HG03521 (cell line): ENCODE data around the gene KLRK1.
"Not testable (repeated sequence)": the region's sequence is repeated elsewhere in the genome, so short reads cannot be mapped to it uniquely, and the experiment has no call there.

ENCODE experiments used
- ATAC-seq: cut with Tn5 transposase; IDR thresholded peaks from one replicate; pipeline ENCODE4 v1.9.1; 2021; ENCODE audit warnings: mild to moderate bottlenecking, moderate library complexity; ENCODE audit not compliant: unreplicated experiment

Gene KLRK1

DNA sequence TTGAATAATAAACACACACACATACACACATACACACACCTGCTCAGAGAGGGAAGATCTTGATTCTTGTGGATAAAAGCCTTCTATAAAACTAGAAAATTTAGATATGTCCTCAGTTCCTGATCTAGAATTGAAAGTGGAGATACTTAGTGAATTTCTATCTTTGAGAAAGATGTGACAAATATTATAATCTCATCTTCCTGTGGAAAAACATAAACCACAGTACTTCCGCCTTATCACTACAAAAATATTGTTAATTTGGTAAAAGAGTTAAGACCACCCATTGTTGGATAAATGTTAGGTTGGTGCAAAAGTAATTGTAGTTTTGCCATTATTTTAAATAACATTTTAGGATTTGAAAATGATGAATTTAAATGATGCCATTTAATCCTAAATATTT is at the start of gene KLRK1:
TSS of gene KLRK1 (minus strand) at position 138 of the 400 bp plus-strand sequence. CDS start 1,231 bp downstream, outside the sequence.
- no peak for ATAC-seq

DNA sequence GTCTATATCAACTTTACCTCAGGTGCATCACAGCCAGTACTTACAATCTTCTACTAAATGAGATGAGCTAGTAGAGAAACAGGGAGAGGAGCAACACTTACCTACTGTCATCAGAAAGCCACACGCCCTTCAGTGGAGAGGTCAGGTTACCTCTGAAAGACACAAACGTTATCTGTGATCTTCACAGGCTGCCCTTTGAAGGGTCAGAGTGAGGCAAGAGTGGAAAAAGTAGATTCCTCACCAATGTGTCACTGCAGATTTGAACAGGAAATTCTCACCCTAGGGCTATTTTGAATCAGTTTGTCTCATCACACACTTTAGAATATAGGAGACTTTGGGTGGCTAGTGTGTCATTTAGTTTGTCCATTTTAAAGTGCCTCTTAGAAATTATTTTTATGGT is 47.8 kb upstream of the KLRK1 start:
- ATAC-seq: not testable (repeated sequence)

DNA sequence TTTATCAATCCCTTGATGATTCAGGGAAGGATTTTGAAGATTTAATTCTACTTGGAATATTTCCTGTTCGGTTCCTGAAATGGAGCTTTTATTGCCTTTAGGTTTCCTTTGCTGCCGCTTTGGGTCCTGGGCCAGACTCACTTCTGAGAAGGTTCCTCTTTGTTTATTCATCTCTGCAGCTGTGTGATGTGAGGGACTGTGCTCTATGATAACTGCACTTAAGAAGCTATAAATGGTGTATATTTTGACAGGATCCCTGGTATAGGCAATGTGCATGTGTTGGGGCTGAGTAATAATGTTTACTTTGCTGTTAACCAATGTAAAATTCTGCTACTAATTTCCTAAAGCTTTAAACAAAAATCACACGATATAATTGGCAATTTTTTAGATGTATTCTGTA is 46.0 kb upstream of the KLRK1 start, which contains the start of gene KLRC2:
TSS of gene KLRC2 (minus strand) at position 195 of the 400 bp plus-strand sequence. CDS start at position 171, 24 bp downstream.
- not testable (repeated sequence) for ATAC-seq

DNA sequence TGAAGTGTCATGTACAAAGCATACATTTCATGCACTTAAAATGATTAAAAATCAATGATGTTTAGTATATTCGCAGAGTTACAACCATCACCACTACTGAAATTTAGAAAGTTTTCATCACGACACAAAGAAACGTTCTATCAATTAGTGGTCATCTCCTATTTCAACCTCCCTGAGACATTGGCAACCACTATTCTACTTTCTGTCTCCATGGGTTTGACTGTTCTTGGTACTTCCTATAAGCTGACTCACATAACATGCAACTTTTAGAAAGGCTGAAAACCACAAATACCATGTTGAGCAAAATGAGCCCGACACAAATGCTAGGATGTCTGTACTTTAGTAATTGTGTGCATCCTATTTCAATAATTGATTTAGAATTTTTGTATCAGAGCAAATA is 40.8 kb upstream of the KLRK1 start:
- ATAC-seq: not testable (repeated sequence)

DNA sequence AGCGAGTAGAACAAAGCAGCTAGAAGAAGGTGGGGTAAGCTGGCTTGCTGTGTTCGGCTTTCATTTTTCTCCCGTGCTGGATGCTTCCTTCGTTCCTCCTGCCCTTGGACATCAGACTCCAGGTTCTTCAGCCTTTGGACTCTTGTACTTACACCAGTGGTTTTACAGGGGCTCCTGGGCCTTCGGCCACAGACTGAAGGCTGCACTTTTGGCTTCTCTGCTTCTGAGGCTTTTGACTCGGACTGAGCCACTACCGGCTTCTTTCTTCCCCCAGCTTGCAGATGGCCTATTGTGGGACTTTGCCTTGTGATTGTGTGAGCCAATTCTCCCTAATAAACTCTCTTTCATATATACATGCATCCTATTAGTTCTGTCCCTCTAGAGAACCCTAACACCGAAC is 36.1 kb upstream of the KLRK1 start:
- ATAC-seq: not testable (repeated sequence)

- ATAC-seq: not testable (repeated sequence)
These were observed 34.5 kb upstream of the KLRK1 start for GRCh38 chr12:10424260-10424899.

- not testable (repeated sequence) for ATAC-seq
These were observed 32.3 kb upstream of the KLRK1 start for GRCh38 chr12:10422159-10422558.

- not testable (repeated sequence) for ATAC-seq
These were observed 30.5 kb upstream of the KLRK1 start, which contains the start of gene KLRC3 for GRCh38 chr12:10420334-10420733. TSS of gene KLRC3 (minus strand) at chr12:10420595. CDS start at chr12:10420550, 45 bp downstream.

DNA sequence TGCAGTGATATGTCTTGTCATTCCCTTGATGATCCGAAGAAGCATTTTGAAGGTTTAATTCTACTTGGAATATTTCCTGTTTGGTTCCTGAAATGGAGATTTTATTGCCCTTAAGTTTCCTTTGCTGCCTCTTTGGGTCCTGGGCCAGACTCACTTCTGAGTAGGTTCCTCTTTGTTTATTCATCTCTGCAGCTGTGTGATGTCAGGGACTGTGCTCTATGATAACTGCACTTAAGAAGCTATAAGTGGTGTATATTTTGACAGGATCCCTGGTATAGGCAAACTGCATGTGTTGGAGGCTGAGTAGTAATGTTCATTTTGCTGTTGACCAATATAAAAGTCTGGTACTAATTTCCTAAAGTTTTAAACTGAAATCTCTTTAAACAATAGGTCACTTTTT is 19.6 kb upstream of the KLRK1 start, which contains the start of gene KLRC4:
TSS of gene KLRC4 (minus strand) at position 366 of the 400 bp plus-strand sequence. CDS start at position 184, 182 bp downstream.
- no peak for ATAC-seq

- ATAC-seq: no peak
These were observed 19.0 kb upstream of the KLRK1 start for GRCh38 chr12:10408842-10409241.

- ATAC-seq: no peak
These were observed 16.9 kb upstream of the KLRK1 start for GRCh38 chr12:10406725-10407124.

DNA sequence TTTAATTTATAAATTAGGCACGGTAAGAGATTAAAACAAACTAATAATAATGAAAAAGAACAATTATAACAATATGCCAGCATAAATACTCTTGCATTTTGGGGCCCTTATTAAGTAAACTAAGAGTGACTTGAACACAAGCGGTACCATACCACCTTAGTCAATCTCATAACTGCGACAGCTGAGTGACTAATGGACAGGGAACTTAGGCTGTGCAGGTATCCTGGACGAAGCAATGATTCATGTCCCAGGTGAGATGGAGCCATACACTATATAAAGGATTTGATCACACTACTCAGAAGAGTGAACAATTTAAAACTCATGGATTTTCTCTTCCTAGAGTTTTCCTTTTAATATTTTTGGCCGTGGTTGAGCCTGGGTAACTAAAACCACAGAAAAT is 15.5 kb upstream of the KLRK1 start:
- no peak for ATAC-seq

DNA sequence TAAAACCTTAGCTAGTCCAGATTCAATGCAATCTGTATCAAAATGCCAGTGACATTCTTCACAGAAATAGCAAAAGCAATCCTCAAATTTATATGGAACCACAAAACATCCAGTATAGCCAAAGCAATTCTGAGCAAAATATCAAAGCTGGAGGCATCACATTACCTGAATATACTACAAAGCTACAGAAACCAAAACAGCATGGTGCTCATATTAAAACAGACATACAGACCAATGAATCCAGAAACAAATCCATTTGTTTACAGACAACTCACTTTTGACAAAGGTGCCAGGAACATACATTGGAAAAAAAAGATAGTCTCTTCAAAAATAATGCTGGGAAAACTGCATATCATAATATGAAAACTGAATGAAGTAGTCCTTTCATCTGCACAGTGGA is 15.0 kb upstream of the KLRK1 start:
- no peak for ATAC-seq

DNA sequence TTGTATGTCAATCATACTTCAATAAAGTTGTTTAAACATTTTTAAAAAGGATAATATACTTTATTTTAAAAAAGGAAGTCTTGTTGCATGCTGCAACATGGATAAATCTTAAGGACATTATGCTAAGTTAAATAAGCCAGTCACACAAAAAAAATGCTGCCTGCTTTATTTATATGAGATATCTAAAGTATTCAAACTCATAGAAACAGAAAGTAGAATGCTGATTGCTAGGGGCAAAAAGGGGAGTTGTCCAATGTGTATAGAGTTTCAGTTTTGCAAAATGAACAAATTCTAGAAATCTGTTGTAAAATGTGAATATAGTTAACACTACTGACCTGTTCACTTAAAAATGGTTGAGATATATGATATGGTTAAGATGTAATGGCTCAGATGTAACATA is 11.0 kb upstream of the KLRK1 start:
- no peak for ATAC-seq

DNA sequence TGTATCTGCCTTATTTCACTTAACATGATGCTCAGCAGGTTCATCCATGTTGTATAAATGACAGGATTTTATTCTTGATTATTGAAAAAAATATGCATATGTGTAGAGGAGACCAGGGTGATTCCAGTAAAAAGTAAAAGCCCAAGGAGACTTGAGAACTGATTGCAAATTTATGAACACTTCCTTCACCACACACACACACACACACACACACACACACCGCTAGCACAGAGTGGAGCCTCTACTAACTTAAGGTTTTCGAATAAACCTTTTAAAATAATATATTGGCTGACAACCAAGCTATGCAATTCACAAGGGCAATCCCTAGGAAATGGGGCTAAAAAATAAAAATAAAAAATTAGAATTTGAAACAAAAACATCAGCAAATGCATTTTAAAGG is 8.3 kb upstream of the KLRK1 start:
- no peak for ATAC-seq

DNA sequence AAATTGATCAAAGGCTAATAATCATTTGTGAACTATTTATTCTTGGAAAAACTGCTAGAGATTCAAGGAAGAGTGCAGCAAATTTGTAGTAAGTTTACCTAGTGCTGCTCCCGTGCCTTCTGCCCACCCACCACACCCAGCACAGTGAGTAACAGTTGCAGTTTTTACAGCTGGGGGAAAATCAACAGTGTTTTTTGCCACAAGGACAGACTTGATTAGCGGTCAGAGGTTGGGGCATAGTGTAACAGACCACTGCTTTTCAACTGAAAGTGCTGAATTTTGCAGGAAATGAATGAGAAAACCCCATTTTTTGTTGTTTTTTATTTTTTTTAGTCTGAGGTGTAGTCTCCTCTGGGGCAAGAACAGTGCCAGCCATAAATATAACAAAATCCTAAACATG is 7.5 kb upstream of the KLRK1 start:
- ATAC-seq: no peak

GRCh38 chr12:10396176-10396575 is 6.3 kb upstream of the KLRK1 start:
- not testable (repeated sequence) for ATAC-seq

DNA sequence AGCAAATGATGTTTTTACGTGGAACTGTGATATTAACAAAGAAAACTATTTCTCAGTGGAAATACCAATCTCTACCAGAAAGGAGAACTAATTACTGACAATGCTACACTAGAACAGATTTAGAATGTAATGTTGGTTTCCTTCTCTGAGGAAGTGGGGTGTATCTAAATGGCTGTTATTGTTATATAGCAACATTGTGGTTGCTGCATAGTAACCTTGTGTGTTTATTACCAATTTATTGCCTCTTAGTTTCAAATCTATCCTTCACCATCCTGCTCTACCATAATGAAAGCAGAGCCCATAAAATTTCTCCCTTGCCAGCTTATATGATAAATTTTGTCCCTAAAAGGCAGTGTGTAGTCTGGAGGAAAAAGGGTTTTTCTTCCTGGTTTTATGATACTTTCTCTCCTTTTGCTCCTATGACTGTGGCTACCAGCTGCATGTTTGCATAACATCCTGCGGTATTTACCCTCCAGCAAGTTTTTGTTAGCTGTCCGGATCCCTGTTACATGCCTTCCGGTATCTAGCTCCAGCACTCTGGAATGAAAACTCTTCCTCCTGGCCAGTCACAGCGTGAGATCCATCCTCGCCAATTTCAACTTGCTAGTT is 5.7 kb upstream of the KLRK1 start:
- peak; percentile 82 for ATAC-seq

DNA sequence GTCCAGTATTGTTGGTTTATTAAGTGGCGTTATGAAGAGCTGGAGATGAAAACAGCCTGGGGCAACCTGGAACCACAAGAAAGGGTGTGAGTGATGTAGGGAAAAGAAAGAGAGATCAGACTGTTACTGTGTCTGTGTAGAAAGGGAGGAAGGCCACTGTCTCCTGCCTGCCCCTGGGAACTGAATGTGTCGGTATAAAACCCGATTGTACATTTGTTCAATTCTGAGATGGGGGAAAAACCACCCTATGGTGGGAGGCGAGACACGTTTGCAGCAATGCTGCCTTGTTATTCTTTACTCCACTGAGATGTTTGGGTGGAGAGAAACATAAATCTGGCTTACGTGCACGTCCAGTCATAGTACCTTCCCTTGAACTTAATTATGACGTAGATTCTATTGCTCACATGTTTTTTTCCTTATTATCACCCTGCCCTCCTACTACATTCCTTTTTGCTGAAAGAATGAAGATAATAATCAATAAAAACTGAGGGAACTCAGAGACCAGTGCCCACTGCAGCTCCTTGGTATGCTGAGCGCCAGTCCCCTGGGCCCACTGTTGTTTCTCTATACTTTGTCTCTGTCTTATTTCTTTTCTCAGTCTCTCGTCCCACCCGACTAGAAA is 4.8 kb upstream of the KLRK1 start:
- not testable (repeated sequence) for ATAC-seq

DNA sequence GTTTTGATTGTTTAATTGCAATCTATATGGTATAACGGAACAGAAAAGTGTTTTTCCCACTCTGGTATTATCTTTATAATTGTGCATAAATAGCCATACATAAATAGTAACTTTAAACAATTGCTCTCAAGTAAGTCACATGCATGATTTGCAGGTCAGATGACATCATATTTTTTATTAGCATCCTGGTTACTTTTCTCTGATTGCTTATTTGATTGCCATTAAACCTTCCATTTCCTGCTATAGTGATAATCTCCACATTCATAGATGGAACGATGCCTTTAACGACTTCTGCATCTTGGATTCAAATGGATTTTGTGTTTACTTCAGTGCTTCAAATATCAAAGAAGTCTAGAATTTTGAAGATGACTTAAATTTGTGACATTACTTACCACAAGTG is 3.5 kb upstream of the KLRK1 start:
- no peak for ATAC-seq

GRCh38 chr12:10392394-10392930 is 2.6 kb upstream of the KLRK1 start:
- peak; percentile 52 for ATAC-seq

- ATAC-seq: not testable (repeated sequence)
These were observed 1.1 kb upstream of the KLRK1 start for GRCh38 chr12:10390991-10391390.
